CD4-positive, alpha-beta T cell treated with Interleukin-15 for 4 hours (primary cell): Measurements from ENCODE around the gene ALG2.
"Not testable (repeated sequence)": the region's sequence is repeated elsewhere in the genome, so short reads cannot be mapped to it uniquely, and the experiment has no call there.

ENCODE experiments used
- DNase-seq: peaks from one replicate; pipeline ENCODE4 v3.0.0-alpha.2; 2020; ENCODE audit warnings: low spot score

ALG2 gene

DNA sequence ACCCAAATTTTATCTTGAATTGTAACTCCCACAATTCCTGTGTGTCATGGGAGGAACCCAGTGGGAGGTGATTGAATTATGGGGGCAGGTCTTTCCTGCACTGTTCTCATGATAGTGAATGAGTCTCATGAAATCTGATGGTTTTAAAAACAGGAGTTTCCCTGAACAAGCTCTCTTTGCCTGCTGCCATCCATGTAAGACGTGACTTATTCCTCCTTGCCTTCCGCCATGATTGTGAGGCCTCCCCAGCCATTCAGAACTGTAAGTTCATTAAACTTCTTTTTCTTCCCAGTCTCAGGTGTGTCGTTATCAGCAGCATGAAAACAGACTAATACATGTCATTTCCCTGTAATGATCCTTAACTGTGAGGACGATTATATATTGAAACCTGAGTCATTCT is 16.1 kb upstream of the ALG2 start:
- not testable (repeated sequence) for DNase-seq

DNA sequence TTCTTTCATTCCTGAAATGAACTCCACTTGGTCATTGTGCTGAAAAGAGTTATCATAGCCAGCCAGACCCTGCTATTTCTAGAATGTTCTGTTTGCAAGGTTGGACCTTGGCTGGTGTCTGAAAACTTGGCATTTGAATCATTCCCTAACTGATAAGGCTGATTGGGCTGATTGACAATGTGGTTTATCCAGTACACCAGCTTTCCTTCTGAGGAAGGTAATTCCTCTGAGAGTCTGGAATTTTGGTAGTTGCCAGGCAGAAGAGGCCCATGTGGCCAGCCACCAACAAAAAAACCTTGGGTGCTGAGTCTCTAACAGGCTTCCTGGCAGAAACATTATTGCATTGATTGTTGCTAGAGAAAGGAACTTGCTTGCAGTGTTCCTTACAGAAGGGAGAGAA is 15.6 kb upstream of the ALG2 start:
- DNase-seq: no peak

DNA sequence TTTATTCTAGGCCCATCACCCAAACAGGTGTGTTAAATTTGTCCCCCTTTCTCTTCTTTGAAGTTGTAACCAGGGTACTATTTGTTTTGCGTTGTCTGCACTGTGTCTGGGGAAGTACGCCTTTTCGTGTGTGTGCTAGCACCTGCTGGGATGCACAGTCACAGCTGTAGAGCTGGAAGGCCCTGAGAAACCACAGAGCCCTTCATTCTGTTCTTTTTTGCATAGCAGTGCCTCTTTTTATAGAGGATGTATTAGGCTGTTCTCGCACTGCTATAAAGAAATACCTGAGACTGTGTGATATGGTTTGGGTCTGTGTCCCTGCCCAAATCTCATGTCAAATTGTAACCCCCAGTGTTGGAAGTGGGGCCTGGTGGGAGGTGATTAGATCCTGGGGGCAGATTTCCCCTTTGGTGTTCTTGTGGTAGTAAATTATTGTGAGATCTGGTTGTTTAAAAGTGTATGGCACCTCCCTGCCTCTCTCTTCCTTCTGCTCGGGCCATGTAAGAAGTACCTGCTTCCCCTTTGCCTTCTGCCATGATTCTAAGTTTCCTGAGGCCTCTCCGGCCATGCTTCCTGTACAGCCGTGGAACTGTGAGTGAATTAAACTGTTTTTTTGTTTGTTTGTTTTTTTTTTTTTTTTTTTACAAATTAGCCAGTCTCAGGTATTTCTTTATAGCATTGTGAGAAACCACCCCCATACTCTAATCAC is 14.3 kb upstream of the ALG2 start:
- no peak for DNase-seq

DNA sequence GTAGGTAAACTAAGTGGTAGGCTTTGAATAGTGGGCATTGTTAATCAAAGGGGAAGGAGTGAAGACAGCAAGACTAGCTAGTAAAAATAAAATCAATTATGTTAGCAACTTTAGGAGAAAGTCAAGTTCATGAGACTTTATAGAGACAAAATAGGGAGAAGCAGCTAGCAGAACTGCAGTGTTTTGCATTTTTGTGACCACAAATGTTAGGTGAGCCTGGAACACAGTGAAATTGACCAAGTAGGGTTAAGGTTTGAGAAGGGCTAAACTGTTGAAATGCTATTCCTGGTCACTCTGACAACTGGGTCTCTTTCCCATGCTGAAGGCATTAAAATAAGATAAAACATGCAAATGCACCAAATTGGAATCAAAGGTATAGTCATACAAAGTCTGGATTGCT is 13.3 kb upstream of the ALG2 start:
- DNase-seq: no peak

GRCh38 chr9:99234618-99235017 is 12.9 kb upstream of the ALG2 start:
- no peak for DNase-seq

DNA sequence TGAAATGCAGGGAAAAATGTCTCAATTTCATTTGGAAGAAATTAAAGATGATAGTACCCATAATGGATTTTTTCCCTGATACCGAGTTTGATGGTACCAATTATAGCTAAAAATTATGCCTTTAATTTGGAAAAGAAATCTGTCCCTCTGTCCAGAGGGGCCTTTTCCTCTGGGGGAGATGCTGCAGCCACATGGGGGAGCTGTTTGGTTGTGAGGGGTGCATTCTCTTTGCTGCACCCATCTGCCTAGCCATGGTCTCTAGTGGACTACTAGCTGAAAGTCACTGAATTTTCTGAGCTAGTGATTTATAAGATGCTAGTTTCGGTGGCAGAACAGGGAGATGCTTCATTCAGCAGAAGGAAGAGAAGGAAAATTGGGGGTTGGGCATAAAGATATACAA is 10.0 kb upstream of the ALG2 start:
- DNase-seq: peak; percentile 4

DNA sequence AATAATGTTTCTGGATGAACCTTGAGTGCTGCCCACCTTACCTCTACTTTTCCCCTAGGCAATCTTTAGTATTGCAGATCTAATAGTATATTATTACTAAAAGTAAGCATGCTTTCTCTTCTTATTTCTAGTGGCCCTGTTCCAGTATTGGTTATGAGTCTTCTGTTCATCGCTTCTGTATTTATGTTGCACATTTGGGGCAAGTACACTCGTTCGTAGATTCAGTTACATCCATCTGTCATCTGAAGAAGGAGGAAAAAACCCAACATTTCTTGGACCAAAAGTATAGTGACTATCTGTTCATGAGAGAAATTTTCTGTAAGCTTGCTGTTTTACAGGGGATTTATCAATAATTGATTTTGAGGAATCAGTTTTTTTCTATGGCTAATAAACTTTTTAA is 8.5 kb upstream of the ALG2 start:
- DNase-seq: no peak

DNA sequence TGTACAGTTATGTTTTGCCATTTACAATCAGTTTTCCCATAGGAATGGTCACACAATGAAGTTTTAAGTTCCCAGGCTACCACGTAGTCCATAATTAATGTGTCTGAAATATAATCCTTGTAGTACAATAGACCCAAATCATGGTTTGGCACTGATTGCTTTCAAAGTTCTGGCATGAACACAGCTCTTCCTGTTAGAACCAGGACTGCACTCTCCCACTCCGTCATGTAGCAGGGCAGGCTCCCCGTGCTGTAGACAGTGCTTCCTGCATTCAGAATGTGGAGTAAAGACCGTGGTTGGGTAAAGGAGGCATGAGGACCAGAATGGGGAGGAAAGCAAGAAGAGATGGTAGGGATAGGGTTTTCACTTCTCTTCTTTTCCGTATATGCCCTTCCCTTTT is 4.3 kb upstream of the ALG2 start:
- no peak for DNase-seq

DNA sequence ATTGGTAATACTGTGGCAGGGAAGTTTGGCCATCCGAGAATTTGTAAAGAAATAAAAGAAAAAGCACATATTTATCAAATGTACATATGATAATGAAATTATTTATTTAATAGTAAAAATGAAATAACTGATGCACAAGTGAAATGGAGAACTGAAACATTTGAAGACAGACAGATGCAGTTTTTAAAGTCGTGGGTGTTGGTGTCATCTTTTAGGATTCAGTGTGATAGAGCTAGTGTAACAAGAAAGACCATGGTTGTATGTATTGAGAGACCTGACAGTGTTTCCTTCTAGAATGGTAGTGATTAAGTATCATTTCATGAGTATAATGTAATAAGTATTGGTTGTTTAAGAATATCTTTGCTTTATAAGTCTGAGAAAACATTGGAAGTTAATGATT is 2.7 kb upstream of the ALG2 start:
- no peak for DNase-seq

GRCh38 chr9:99222416-99223270 is 901 bp upstream of the ALG2 start:
- peak; percentile 2 for DNase-seq

GRCh38 chr9:99221266-99221620 is 499 bp downstream of the ALG2 start:
- peak; percentile 1 for DNase-seq

DNA sequence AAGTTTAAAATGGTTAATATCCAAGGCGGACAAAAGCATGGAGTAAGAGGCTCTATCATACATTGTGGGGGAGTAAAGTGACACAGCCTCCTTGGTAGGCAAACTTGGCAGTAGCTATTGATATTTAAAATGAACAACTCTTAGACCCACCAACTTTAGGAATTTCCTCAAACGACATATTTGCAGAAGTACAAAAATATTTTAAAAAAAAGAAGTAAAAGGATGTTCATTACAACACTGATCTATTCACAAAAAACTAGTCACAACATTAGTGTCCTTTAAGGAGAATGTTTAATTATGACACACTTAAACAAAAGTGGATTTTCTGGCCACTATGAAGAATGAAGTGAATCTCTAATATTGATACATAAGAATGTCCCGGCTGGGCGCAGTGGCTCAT is 1.7 kb downstream of the ALG2 start:
- no peak for DNase-seq

GRCh38 chr9:99216073-99216472 is 5.7 kb downstream of the ALG2 start:
- no peak for DNase-seq

- no peak for DNase-seq
Observed at GRCh38 chr9:99213197-99213596, 8.5 kb downstream of the ALG2 start.

GRCh38 chr9:99211746-99212145 is 10.0 kb downstream of the ALG2 start:
- no peak for DNase-seq

DNA sequence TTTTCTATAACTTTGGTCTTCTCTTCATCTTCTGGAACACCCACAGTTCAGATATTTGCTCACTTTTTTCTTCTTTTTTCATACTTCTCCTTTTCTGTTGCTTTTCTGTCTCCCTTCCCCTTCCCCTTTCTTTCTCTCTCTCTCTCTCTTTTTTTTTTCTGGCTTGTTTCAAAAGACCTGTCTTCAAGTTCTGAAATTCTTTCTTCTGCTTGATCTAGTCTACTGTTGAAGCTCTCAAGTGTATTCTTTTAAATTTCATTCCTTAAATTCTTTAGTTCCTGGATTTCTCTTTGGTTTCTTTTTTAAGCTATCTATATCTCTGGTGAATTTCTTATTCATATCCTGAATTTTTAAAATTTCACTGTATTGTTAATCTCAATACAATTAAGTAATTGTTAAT is 11.2 kb downstream of the ALG2 start:
- no peak for DNase-seq

GRCh38 chr9:99201603-99202002 is 20.1 kb downstream of the ALG2 start:
- no peak for DNase-seq

DNA sequence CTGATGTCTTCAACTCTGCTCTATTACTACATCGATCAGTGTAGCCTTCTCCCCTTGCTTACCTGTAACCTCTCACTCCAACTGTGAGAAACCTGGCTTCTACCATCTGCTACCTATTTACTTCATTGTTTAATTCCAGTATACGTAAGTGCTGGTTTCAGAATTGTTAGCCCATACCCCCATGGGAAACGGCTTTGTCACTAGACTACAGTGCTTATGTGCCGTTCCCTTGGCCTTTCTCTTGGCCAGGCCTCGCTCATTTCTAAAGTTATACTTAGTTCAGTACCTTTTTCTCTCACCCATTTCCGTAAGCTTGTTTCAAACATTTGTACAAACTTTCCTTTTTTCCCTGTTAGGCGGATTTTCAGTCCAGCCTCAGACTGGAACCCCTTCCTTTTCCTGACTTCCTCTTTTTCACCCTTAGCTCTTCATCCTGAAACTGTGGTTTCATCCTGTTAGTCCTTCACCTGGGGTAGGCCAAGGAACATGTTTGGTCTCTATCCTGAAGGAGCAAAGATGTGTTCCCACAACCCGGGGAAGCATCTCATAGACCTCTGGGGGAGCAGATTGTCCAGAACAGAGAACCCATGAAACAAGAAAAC is 21.7 kb downstream of the ALG2 start:
- DNase-seq: no peak

DNA sequence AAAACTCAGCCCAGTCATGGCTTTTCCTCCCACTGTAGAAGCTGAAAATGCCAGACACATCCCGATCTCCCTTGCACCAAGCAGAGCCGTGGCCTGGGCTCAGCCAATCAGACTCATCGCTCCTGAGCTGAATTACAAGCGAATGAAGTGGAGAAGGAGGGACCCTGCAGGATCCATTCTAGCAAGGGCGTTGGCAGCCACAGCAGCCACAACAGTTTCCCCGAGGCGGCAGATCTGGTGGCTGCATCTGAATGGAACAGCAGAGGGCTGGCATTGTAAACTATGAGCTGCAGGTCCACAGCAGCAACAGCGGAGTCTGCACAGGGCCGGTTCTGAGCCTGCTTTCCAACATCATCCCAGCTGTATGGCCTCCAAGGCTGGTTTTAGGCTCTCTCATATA is 23.8 kb downstream of the ALG2 start:
- DNase-seq: no peak

DNA sequence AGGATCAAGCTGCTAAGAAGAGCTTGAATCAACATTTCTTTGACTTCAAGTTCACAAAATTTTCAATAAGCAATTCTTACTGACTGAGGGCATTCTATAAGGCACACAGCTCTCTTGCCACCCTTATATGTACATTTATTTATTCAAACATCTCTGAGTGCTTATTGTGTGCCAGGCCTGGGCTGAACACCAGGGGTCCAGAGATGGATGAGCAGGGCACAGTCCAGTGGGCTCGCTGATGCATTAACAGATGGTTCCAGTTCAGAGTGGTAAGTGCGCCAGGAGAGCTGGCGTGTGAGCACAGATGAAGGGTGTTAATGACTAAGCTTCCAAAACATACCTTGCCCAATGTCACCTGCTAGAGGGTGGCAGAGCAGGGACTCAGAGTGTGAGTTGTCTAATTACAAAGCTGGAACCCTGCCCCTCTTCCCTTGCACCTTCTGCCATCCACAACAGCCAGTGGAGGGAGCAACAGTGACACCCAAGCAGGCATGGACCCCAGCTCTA is 24.6 kb downstream of the ALG2 start:
- DNase-seq: no peak

DNA sequence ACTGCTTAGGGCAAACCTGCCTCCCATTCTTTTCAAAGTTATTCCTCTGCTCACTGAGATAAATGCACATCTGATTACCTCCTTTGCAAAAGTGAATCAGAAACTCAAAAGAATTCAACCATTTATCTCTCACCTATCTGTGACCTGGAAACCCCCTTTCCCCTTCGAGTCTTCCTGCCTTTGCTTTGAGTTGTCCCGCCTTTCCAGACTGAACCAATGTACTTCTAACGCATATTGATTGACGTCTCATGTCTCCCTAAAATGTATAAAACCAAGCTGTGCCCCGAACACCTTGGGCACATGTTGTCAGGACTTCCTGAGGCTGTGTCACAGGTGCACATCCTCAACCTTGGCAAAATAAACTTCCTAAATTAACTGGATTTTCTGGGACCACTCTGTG is 25.3 kb downstream of the ALG2 start:
- DNase-seq: not testable (repeated sequence)

- no peak for DNase-seq
Observed at GRCh38 chr9:99193466-99193821, 28.3 kb downstream of the ALG2 start.

DNA sequence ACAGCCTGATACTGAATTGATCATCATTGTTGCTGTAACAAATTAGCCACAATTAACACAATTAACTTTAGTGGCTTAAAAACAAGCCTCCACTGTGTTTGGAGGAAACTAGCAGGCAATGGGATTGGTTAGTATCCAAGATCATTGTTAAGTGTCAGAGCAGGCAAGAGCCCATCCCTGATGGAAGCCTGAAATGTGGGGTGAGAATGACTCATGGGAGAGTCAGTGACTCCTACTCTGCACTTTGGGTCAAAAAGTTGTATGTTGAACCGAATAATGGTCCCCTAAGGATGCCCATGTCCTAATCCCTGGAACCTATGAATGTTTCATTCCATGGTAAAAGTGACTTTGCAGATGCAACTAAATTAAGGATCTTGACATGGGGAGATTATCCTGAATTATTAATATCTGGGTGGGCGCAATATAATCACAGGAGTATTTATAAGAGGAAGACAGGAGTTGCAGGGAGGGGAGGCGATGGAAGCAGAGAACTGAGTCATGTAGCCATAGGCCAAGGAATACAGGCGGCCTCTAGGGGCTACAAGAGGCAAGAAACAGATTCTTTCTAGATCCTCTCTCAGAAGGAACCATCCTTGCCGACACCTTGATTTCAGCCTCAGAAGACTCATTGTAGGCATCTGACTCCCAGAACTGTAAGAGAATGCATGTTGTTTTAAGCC is 28.8 kb downstream of the ALG2 start:
- no peak for DNase-seq
